Tibial artery (tissue), 4 donors: ENCODE measurements around the gene SLC35F2.
A peak's percentile ranks its signal among the peaks of the same experiment; 100 is the strongest.
"Not testable (repeated sequence)": the region's sequence is repeated elsewhere in the genome, so short reads cannot be mapped to it uniquely, and the experiment has no call there.

Source experiments
- DNase-seq, 2 donors: peaks; one replicate each; pipeline ENCODE4 v3.0.0-alpha.2; 2019
- H3K27ac ChIP-seq, 2 donors: fragments of 200-600 bp; sonication (generic) in 1 of 2; 1 replicate in 1 of 2; 2 replicates in 1 of 2; pipeline ENCODE4 v1.5.1; 2018 to 2019; ENCODE audit warnings: mild to moderate bottlenecking in 1 of 2
- H3K27me3 ChIP-seq, 2 donors: fragments of 200-600 bp; sonication (generic) in 1 of 2; one replicate each; pipeline versions ENCODE4 v1.5.1 to v1.6.0; 2016 to 2019
- H3K36me3 ChIP-seq, 3 donors: fragments of 200-600 bp; sonication (generic) in 2 of 3; one replicate each; pipeline ENCODE4 v1.5.1; 2016 to 2019; ENCODE audit warnings: mild to moderate bottlenecking in 2 of 3
- H3K4me1 ChIP-seq, 4 donors: fragments of 200-600 bp; sonication (generic) in 2 of 4; 1 replicate in 3 of 4; 2 replicates in 1 of 4; pipeline ENCODE4 v1.5.1; 2016 to 2019
- H3K4me3 ChIP-seq, 2 donors: fragments of 200-600 bp; sonication (generic) in 1 of 2; 1 replicate in 1 of 2; 2 replicates in 1 of 2; pipeline ENCODE4 v1.5.1; 2018 to 2019; ENCODE audit warnings: mild to moderate bottlenecking in 2 of 2
- H3K9me3 ChIP-seq, 3 donors: fragments of 200-600 bp; sonication (generic) in 1 of 3; one replicate each; pipeline ENCODE4 v1.5.1; 2016 to 2019
- intact Hi-C: fragments of 100-400 bp; cut with DNase I; formaldehyde crosslinking; loops from one replicate; pipeline ENCODE4 v1.15.0; 2023; ENCODE audit warnings: low total_unique reads
- TF ChIP-seq, protein P1 (sequence below), 2 experiments: fragments of 200-600 bp in 1 of 2; fragments of 450-650 bp in 1 of 2; IDR thresholded peaks; one replicate each; pipeline ENCODE4 v1.5.1; 2017 to 2019; ENCODE audit warnings: antibody characterized with exemption in 2 of 2, mild to moderate bottlenecking in 1 of 2, moderate library complexity in 1 of 2

SLC35F2 gene, protein sequence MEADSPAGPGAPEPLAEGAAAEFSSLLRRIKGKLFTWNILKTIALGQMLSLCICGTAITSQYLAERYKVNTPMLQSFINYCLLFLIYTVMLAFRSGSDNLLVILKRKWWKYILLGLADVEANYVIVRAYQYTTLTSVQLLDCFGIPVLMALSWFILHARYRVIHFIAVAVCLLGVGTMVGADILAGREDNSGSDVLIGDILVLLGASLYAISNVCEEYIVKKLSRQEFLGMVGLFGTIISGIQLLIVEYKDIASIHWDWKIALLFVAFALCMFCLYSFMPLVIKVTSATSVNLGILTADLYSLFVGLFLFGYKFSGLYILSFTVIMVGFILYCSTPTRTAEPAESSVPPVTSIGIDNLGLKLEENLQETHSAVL

DNA sequence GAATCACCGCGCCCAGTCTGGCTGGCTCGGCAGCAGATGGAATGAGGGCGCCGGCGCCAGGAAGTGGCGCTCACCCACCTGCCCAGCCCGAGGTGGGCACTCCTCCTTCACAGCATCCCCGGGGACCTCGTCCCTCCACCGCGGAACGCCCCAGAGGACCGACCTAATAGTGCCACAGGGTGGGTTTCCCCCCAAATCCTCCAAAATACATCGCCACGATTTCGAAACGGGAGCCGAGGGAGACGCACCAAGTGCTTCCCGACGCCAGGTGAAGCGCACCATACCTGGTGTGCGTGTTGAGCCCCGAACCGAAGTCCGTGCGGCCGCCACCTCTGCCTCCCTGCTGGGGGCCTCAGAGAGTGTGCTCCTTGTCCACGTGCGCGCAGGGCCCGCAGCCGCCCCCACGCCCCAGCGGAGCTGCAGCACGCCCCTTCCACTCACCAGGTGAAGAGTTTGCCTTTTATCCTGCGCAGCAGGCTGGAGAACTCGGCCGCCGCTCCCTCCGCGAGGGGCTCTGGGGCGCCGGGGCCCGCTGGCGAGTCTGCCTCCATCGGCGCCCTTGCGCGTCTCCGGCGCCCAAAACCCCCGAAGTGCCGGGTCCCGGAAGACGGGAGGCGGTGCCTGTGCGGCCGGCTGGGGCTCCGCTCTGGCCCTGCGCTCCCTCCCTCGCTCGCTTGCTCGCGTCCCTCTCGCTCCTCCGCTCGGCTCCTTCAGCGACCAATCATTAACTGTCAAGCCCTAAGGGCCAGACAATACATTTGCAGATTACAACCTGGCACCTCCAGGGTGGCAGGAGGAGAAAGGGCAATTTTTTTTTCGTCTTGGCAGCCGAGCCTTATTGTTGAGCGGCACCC lies at the start of gene SLC35F2:
SLC35F2 (minus strand) TSS at position 571 of the 854 bp plus-strand sequence; CDS start at position 551, 20 bp downstream.
- Histone ChIP-seq H3K27me3 (peaks cover 0 to 9% of the 10 kb centered on the region in 2 donors), H3K4me1 (peaks cover 0 to 30% (median 16%) of the 10 kb centered on the region in 4 donors), H3K9me3 (no peaks in the 10 kb centered on the region), H3K4me3 (peak within 1 kb of the TSS; percentile 57 to 66), H3K36me3 (no peaks in the 10 kb centered on the region), H3K27ac (peak within 1 kb of the TSS; percentile 57 to 58)
- intact Hi-C loops: no loop called here
- DNase-seq: peak; percentile 44 to 74
- TF ChIP-seq, protein P1, sequence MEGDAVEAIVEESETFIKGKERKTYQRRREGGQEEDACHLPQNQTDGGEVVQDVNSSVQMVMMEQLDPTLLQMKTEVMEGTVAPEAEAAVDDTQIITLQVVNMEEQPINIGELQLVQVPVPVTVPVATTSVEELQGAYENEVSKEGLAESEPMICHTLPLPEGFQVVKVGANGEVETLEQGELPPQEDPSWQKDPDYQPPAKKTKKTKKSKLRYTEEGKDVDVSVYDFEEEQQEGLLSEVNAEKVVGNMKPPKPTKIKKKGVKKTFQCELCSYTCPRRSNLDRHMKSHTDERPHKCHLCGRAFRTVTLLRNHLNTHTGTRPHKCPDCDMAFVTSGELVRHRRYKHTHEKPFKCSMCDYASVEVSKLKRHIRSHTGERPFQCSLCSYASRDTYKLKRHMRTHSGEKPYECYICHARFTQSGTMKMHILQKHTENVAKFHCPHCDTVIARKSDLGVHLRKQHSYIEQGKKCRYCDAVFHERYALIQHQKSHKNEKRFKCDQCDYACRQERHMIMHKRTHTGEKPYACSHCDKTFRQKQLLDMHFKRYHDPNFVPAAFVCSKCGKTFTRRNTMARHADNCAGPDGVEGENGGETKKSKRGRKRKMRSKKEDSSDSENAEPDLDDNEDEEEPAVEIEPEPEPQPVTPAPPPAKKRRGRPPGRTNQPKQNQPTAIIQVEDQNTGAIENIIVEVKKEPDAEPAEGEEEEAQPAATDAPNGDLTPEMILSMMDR (IDR thresholded peaks at IDR 0.05): no peak

DNA sequence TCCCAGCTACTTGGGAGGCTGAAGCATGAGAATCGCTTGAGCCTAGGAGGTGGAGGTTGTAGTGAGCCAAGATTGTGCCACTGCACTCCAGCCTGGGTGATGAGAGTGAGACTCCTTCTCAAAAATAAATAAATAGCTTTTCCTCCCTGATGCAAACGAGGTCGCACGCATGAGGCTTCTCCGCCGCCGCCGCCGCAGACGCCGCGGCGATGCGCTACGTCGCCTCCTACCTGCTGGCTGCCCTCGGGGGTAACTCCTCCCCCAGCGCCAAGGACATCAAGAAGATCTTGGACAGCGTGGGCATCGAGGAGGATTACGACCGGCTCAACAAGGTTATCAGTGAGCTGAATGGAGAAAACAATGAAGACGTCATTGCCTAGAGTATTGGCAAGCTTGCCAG lies 49.6 kb upstream of the SLC35F2 start:
- intact Hi-C loops: no loop called here
- H3K27ac ChIP-seq: no peak overlapping the region
- no peaks in the 10 kb centered on the region for H3K4me1 ChIP-seq
- H3K36me3 ChIP-seq: no peaks in the 10 kb centered on the region
- H3K4me3 ChIP-seq: no peak overlapping the region
- no peak for DNase-seq
- no peaks in the 10 kb centered on the region for H3K27me3 ChIP-seq
- no peaks in the 10 kb centered on the region for H3K9me3 ChIP-seq
- TF ChIP-seq, protein P1 (IDR thresholded peaks at IDR 0.05): no peak

DNA sequence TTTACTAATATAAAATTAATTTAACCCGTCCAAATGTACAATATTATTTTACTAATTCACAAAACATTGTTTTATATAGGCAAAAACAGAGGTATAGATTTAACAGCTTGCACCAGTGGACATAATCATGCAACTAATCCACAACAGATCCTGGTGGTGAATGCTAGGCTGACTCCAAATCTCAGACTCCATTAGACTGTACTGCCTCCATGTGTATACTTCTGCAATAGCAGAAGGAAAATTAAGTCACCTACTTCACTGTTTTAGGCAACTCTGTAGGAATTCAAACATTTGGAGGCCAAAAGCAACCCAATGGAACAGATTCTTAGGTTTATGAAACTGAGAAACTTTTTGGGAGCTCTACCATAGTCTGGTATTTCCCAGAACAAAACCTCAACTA lies 39.7 kb upstream of the SLC35F2 start:
- no peak for DNase-seq
- TF ChIP-seq, protein P1 (IDR thresholded peaks at IDR 0.05): peak; percentile 37 to 54
- no peak overlapping the region for H3K4me3 ChIP-seq
- no peaks in the 10 kb centered on the region for H3K4me1 ChIP-seq
- H3K27me3 ChIP-seq: no peaks in the 10 kb centered on the region
- H3K9me3 ChIP-seq: no peaks in the 10 kb centered on the region
- intact Hi-C loops: no loop called here
- H3K27ac ChIP-seq: no peak overlapping the region
- no peaks in the 10 kb centered on the region for H3K36me3 ChIP-seq

DNA sequence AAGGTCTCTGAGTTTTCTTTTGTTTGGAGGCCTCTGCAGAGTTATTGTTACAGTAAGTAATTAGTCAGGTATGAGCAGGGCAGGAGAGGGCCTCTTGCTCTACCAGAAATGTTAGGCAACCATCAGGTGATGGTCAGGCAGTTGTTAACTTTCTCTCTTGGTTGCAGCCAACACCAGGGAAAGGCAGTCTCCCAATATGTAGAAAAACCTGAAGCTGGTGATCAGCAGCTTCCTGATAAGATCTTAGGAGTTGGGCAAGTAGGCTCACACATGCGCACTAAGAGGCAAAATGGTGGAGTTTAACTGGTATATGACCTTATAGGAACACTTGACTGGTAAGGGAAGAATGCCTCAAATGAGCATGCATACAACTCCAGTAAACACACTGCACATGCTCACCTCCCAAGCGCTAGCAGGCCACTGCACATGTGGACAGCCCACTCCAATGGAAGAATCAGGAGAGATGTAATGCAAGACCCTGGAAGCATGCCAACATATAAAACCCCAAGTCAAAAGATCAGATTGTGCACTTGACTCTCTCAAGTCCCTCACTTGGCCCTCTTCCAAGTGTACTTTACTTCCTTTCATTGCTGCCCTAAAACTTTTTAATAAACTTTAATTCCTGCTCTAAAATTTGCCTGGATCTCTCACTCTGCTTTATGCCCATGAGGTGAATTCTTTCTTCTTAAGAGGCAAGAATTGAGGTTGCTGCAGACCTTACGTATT lies 23.7 kb upstream of the SLC35F2 start:
- Histone ChIP-seq H3K9me3 (no peaks in the 10 kb centered on the region), H3K36me3 (no peaks in the 10 kb centered on the region), H3K4me1 (no peaks in the 10 kb centered on the region), H3K27me3 (no peaks in the 10 kb centered on the region), H3K27ac (no peak overlapping the region), H3K4me3 (no peak overlapping the region)
- TF ChIP-seq, protein P1 (IDR thresholded peaks at IDR 0.05): no peak
- intact Hi-C loops: no loop called here
- DNase-seq: no peak

DNA sequence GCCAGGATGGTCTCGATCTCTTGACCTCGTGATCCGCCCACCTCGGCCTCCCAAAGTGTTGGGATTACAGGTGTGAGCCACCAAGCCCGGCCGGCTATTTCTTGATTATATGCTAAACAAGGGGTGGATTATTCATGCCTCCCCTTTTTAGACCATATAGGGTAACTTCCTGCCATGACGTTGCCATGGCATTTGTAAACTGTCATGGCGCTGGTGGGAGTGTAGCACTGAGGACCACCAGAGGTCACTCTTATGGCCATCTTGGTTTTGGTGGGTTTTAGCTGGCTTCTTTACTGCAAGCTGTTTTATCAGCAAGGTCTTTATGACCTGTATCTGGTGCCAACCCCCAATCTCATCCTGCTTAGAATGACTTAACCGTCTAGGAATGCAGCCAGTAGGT lies 22.9 kb upstream of the SLC35F2 start:
- intact Hi-C loops, H3K9me3 ChIP-seq, DNase-seq, H3K4me3 ChIP-seq, H3K36me3 ChIP-seq, H3K27ac ChIP-seq, H3K4me1 ChIP-seq, H3K27me3 ChIP-seq: not testable (repeated sequence)
